ENCODE results near the gene ZNF444.

ZNF444 gene

GRCh38 chr19:56140583-56141416, at the start of gene ZNF444:
Gene ZNF444, plus strand, starts transcription at chr19:56141287. Its CDS starts 5,625 bp downstream, at chr19:56146912.
- no peaks in the 10 kb centered on the region for H3K36me3 ChIP-seq
- H3K27me3 ChIP-seq = no peaks in the 10 kb centered on the region
- peaks cover 47 to 48% of the 10 kb centered on the region in 2 experiments for H3K4me1 ChIP-seq (ENCODE audit: control insufficient read depth in 1 of 2, insufficient read depth in 1 of 2, low read depth in 1 of 2, low read length in 1 of 2)
- peak; percentile 35 for TF ChIP-seq CTCF (IDR thresholded peaks at IDR 0.05)
- peak within 1 kb of the TSS; percentile 69 to 84 for H3K4me3 ChIP-seq (ENCODE audit: low read depth in 1 of 2, low read length in 1 of 2)
- no peaks in the 10 kb centered on the region for H3K9me3 ChIP-seq
- peak within 1 kb of the TSS; percentile 89 for H3K27ac ChIP-seq

- no peak for TF ChIP-seq CTCF (IDR thresholded peaks at IDR 0.05)
- Histone ChIP-seq H3K4me3 (ENCODE audit: low read depth in 1 of 2, low read length in 1 of 2) (no peak overlapping the region), H3K36me3 (peaks cover 75% of the 10 kb centered on the region), H3K27ac (peak overlapping the region; percentile 20), H3K27me3 (no peaks in the 10 kb centered on the region), H3K4me1 (ENCODE audit: control insufficient read depth in 1 of 2, insufficient read depth in 1 of 2, low read depth in 1 of 2, low read length in 1 of 2) (no peaks in the 10 kb centered on the region), H3K9me3 (no peaks in the 10 kb centered on the region)
Measured at GRCh38 chr19:56091751-56092546, 49.1 kb upstream of the ZNF444 start.

GRCh38 chr19:56092685-56093631, 48.1 kb upstream of the ZNF444 start:
- Histone ChIP-seq H3K9me3 (no peaks in the 10 kb centered on the region), H3K27me3 (no peaks in the 10 kb centered on the region), H3K27ac (no peak overlapping the region), H3K4me3 (ENCODE audit: low read depth in 1 of 2, low read length in 1 of 2) (no peak overlapping the region), H3K36me3 (peaks cover 75% of the 10 kb centered on the region), H3K4me1 (ENCODE audit: control insufficient read depth in 1 of 2, insufficient read depth in 1 of 2, low read depth in 1 of 2, low read length in 1 of 2) (no peaks in the 10 kb centered on the region)
- TF ChIP-seq CTCF (IDR thresholded peaks at IDR 0.05) = no peak

GRCh38 chr19:56094449-56094848, 46.6 kb upstream of the ZNF444 start:
- no peaks in the 10 kb centered on the region for H3K9me3 ChIP-seq
- no peak overlapping the region for H3K27ac ChIP-seq
- no peak overlapping the region for H3K4me3 ChIP-seq (ENCODE audit: low read depth in 1 of 2, low read length in 1 of 2)
- TF ChIP-seq CTCF (IDR thresholded peaks at IDR 0.05) = no peak
- no peaks in the 10 kb centered on the region for H3K4me1 ChIP-seq (ENCODE audit: control insufficient read depth in 1 of 2, insufficient read depth in 1 of 2, low read depth in 1 of 2, low read length in 1 of 2)
- no peaks in the 10 kb centered on the region for H3K27me3 ChIP-seq
- H3K36me3 ChIP-seq = peaks cover 75% of the 10 kb centered on the region

- Histone ChIP-seq H3K27ac (no peak overlapping the region), H3K36me3 (peaks cover 74% of the 10 kb centered on the region), H3K27me3 (no peaks in the 10 kb centered on the region), H3K9me3 (no peaks in the 10 kb centered on the region), H3K4me3 (ENCODE audit: low read depth in 1 of 2, low read length in 1 of 2) (no peak overlapping the region), H3K4me1 (ENCODE audit: control insufficient read depth in 1 of 2, insufficient read depth in 1 of 2, low read depth in 1 of 2, low read length in 1 of 2) (no peaks in the 10 kb centered on the region)
- no peak for TF ChIP-seq CTCF (IDR thresholded peaks at IDR 0.05)
Measured at GRCh38 chr19:56096665-56097064, 44.4 kb upstream of the ZNF444 start.

Data from neutrophil (primary cell).